ENCODE data around the gene RHOT2.
A peak's percentile ranks its signal among the peaks of the same experiment; 100 is the strongest.

DNA sequence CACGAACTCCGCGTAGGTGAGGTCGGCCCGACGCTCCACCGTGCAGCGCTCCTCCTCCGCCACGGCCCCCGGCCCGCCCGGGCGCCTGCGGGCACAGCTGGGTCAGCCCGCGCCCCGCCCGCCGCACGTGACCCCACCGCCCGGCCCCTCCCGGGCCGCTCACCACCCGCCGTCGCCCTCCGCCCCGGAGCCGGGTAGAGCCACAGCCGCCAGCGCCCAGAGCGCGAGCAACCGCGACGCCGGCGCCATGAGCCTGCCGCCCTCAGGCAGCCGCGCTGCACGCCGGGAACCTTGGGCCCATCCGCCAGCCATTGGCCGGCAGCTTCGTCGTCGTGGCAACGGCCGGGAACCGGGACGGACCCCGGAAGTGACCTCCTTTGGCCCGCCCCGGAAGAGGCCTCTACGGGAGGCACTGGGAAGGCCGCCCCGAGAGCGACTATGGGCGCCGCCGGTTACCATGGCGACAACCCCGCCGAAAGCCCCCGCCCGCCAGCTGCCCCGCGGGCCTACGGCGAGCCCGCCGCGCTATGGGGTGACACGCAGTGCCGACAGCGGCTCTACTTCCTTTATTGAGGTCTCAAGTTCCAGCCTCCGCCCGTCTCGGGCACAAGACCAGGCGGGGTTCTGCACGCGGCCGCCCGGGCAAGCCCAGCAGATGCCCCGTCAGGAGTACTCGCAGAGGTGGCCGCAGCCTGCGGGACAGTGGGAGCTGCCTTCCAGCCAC lies 16.3 kb downstream of the RHOT2 start, which contains the start of gene JMJD8:
- TF ChIP-seq, protein P1, sequence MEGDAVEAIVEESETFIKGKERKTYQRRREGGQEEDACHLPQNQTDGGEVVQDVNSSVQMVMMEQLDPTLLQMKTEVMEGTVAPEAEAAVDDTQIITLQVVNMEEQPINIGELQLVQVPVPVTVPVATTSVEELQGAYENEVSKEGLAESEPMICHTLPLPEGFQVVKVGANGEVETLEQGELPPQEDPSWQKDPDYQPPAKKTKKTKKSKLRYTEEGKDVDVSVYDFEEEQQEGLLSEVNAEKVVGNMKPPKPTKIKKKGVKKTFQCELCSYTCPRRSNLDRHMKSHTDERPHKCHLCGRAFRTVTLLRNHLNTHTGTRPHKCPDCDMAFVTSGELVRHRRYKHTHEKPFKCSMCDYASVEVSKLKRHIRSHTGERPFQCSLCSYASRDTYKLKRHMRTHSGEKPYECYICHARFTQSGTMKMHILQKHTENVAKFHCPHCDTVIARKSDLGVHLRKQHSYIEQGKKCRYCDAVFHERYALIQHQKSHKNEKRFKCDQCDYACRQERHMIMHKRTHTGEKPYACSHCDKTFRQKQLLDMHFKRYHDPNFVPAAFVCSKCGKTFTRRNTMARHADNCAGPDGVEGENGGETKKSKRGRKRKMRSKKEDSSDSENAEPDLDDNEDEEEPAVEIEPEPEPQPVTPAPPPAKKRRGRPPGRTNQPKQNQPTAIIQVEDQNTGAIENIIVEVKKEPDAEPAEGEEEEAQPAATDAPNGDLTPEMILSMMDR (IDR thresholded peaks at IDR 0.05; ENCODE audit: low read depth, low read length), result no peak
- TF ChIP-seq, protein P2, sequence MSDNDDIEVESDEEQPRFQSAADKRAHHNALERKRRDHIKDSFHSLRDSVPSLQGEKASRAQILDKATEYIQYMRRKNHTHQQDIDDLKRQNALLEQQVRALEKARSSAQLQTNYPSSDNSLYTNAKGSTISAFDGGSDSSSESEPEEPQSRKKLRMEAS (IDR thresholded peaks at IDR 0.05; ENCODE audit: low read depth, low read length), result peak; percentile 18
- TF ChIP-seq MYC (IDR thresholded peaks at IDR 0.05; ENCODE audit: low read depth, low read length) (peak; percentile 65; the same call in 1 of the 2 replicates), POLR2A (IDR thresholded peaks at IDR 0.05; ENCODE audit: extremely low read depth, insufficient read length) (peak; percentile 75)

Measured in NB4 (cell line).